GM21576 (cell line): ENCODE data around the gene APOA1.
A peak's percentile ranks its signal among the peaks of the same experiment; 100 is the strongest.

ENCODE experiments used
- ATAC-seq: cut with Tn5 transposase; IDR thresholded peaks from one replicate; pipeline ENCODE4 v1.9.1; 2021; ENCODE audit warnings: mild to moderate bottlenecking, moderate library complexity; ENCODE audit not compliant: unreplicated experiment

APOA1 gene

GRCh38 chr11:116859175-116859574 is 21.8 kb upstream of the APOA1 start:
- ATAC-seq: no peak

GRCh38 chr11:116857936-116858335 is 20.5 kb upstream of the APOA1 start:
- ATAC-seq: no peak

- no peak for ATAC-seq
These were observed 19.9 kb upstream of the APOA1 start for GRCh38 chr11:116857316-116857715.

- ATAC-seq: no peak
These were observed 19.0 kb upstream of the APOA1 start for GRCh38 chr11:116856423-116856822.

- no peak for ATAC-seq
These were observed 18.0 kb upstream of the APOA1 start for GRCh38 chr11:116855413-116855812.

- peak; percentile 95 for ATAC-seq
These were observed 16.1 kb upstream of the APOA1 start for GRCh38 chr11:116853461-116854073.

GRCh38 chr11:116852261-116853031 is 15.0 kb upstream of the APOA1 start:
- no peak for ATAC-seq

- no peak for ATAC-seq
These were observed 14.2 kb upstream of the APOA1 start for GRCh38 chr11:116851626-116852025.

GRCh38 chr11:116849486-116849885 is 12.1 kb upstream of the APOA1 start:
- ATAC-seq: no peak

- no peak for ATAC-seq
These were observed 11.6 kb upstream of the APOA1 start for GRCh38 chr11:116849060-116849459.

GRCh38 chr11:116847612-116848011 is 10.2 kb upstream of the APOA1 start:
- no peak for ATAC-seq

- no peak for ATAC-seq
These were observed 7.3 kb upstream of the APOA1 start for GRCh38 chr11:116844722-116845121.

- no peak for ATAC-seq
These were observed 6.2 kb upstream of the APOA1 start for GRCh38 chr11:116843661-116844060.

- no peak for ATAC-seq
These were observed 5.5 kb upstream of the APOA1 start for GRCh38 chr11:116842909-116843308.

GRCh38 chr11:116842117-116842516 is 4.7 kb upstream of the APOA1 start:
- no peak for ATAC-seq

- ATAC-seq: no peak
These were observed 3.4 kb upstream of the APOA1 start for GRCh38 chr11:116840746-116841296.

GRCh38 chr11:116840224-116840745 is 2.9 kb upstream of the APOA1 start:
- no peak for ATAC-seq

GRCh38 chr11:116838321-116839084 is 1.1 kb upstream of the APOA1 start:
- no peak for ATAC-seq

- ATAC-seq: no peak
These were observed 810 bp downstream of the APOA1 start for GRCh38 chr11:116836632-116836991.

- ATAC-seq: peak; percentile 77
These were observed 1.4 kb downstream of the APOA1 start for GRCh38 chr11:116835791-116836631.
